Lower lobe of right lung (tissue), 2 donors: ENCODE data around the gene CEP72. TPM values are rescaled to one million over a fixed set of nuclear protein-coding genes. Genes with fewer than 3 reads are reported as not detected.
A peak's percentile ranks its signal among the peaks of the same experiment; 100 is the strongest.

ENCODE experiments used
- ATAC-seq, 2 donors: fragments of 200-7000 bp; cut with Tn5 transposase; one replicate each; pipeline ENCODE4 v1.9.1; 2020 to 2022; ENCODE audit warnings: mild to moderate bottlenecking in 2 of 2, moderate library complexity in 2 of 2
- DNase-seq: peaks from one replicate; pipeline ENCODE4 v3.0.0-alpha.2; 2020
- H3K27ac ChIP-seq: fragments of 200-600 bp; one replicate; pipeline ENCODE4 v1.8.0; 2022
- H3K27me3 ChIP-seq: fragments of 200-600 bp; one replicate; pipeline ENCODE4 v1.8.0; 2022; ENCODE audit warnings: low read depth
- H3K36me3 ChIP-seq: fragments of 200-600 bp; one replicate; pipeline ENCODE4 v1.8.0; 2022; ENCODE audit warnings: mild to moderate bottlenecking
- H3K4me1 ChIP-seq: fragments of 200-600 bp; one replicate; pipeline ENCODE4 v1.8.0; 2022
- H3K4me3 ChIP-seq: fragments of 200-600 bp; one replicate; pipeline ENCODE4 v1.8.0; 2022; ENCODE audit warnings: mild to moderate bottlenecking
- H3K9me3 ChIP-seq: fragments of 200-600 bp; one replicate; pipeline ENCODE4 v1.8.0; 2022
- intact Hi-C: fragments of 100-400 bp; cut with DNase I; formaldehyde crosslinking; loops from one replicate; pipeline ENCODE4 v1.11.0; 2022
- total RNA-seq: library from RNA; stranded (reverse); fragmentation: NEBNext Ultra II Directional; extraction: Animal tissue kit (Norgen Biotek cat#: 25700); gene quantifications from one replicate; pipeline ENCODE4 v1.2.1, GENCODE V29; 2021
- TF ChIP-seq, protein P1 (sequence below): fragments of 200-600 bp; IDR thresholded peaks from one replicate; pipeline ENCODE4 v1.8.0; 2022; ENCODE audit warnings: antibody characterized with exemption, mild to moderate bottlenecking
- donor health status: DM: no; HTN: yes; CAD: no; lungs with severe emphysema.

Gene CEP72
- total RNA-seq, 1 donor from 2014 or later: 10.6 TPM

- H3K27me3 ChIP-seq: no peaks in the 10 kb centered on the region
- H3K4me3 ChIP-seq: no peak overlapping the region
- H3K27ac ChIP-seq: no peak overlapping the region
- no peaks in the 10 kb centered on the region for H3K9me3 ChIP-seq
- H3K4me1 ChIP-seq: no peaks in the 10 kb centered on the region
- DNase-seq (peak; percentile 31), ATAC-seq (no peak)
- TF ChIP-seq, protein P1, sequence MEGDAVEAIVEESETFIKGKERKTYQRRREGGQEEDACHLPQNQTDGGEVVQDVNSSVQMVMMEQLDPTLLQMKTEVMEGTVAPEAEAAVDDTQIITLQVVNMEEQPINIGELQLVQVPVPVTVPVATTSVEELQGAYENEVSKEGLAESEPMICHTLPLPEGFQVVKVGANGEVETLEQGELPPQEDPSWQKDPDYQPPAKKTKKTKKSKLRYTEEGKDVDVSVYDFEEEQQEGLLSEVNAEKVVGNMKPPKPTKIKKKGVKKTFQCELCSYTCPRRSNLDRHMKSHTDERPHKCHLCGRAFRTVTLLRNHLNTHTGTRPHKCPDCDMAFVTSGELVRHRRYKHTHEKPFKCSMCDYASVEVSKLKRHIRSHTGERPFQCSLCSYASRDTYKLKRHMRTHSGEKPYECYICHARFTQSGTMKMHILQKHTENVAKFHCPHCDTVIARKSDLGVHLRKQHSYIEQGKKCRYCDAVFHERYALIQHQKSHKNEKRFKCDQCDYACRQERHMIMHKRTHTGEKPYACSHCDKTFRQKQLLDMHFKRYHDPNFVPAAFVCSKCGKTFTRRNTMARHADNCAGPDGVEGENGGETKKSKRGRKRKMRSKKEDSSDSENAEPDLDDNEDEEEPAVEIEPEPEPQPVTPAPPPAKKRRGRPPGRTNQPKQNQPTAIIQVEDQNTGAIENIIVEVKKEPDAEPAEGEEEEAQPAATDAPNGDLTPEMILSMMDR: no peak
- intact Hi-C loops: no loop called here
- H3K36me3 ChIP-seq: peaks cover 38% of the 10 kb centered on the region
These were observed 8.0 kb downstream of the CEP72 start for GRCh38 chr5:620152-620551.

GRCh38 chr5:620586-621180 is 8.5 kb downstream of the CEP72 start:
- peak; percentile 36 for DNase-seq
- no peak for ATAC-seq
- Histone ChIP-seq H3K9me3 (no peaks in the 10 kb centered on the region), H3K36me3 (peaks cover 38% of the 10 kb centered on the region), H3K4me3 (no peak overlapping the region), H3K4me1 (no peaks in the 10 kb centered on the region), H3K27me3 (no peaks in the 10 kb centered on the region), H3K27ac (no peak overlapping the region)
- intact Hi-C loops: no loop called here
- TF ChIP-seq, protein P1: no peak

DNA sequence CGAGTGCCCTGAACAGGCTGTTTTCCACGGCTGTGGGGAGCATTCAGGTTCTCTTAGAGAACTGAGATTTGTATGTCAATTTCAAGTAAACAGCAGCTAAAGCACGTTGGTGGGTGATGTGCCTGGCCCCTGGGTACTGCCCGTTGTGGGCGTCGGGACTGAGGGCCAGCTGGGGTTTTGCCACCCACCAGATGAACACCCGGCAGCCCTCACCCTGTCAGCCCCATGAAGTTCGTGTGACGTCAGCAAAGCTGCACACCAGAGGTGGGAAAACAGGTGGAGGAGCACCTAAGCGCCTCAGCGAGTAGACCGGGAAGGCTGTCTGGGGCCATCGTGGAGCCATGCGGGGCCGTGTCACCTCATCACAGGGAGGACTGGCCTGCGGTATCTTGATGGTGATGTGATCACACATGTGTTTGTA is 9.2 kb downstream of the CEP72 start:
- intact Hi-C loops: no loop called here
- H3K9me3 ChIP-seq: no peaks in the 10 kb centered on the region
- no peaks in the 10 kb centered on the region for H3K4me1 ChIP-seq
- TF ChIP-seq, protein P1: no peak
- H3K4me3 ChIP-seq: no peak overlapping the region
- ATAC-seq: no peak
- DNase-seq: no peak
- no peak overlapping the region for H3K27ac ChIP-seq
- H3K27me3 ChIP-seq: no peaks in the 10 kb centered on the region
- peaks cover 41% of the 10 kb centered on the region for H3K36me3 ChIP-seq

DNA sequence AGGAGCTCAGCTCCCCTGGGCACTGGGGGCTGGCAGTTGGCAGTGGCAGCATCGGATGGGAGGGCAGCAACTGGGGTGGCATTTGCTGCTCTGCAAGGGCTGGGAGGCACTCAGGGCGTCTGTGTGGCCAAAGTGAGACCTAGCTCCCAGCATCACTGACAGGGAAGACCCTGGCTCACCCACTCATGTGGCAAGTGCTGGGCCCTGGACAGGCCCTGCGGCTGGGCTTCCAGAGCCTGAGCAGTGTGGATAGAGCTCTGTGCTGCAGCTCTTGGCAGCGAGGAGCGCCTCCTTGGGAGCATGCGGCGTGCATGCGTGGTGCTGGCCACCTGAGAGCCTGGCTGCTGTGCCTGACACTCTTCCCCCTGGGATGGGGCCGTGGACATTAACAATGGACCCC is 10.2 kb downstream of the CEP72 start:
- H3K36me3 ChIP-seq: peaks cover 45% of the 10 kb centered on the region
- H3K27ac ChIP-seq: no peak overlapping the region
- no peak overlapping the region for H3K4me3 ChIP-seq
- H3K4me1 ChIP-seq: no peaks in the 10 kb centered on the region
- no peaks in the 10 kb centered on the region for H3K9me3 ChIP-seq
- ATAC-seq: peak in 1 of 2 donors; percentile 21
- H3K27me3 ChIP-seq: no peaks in the 10 kb centered on the region
- DNase-seq: peak; percentile 34
- TF ChIP-seq, protein P1: no peak
- intact Hi-C loops: no loop called here

DNA sequence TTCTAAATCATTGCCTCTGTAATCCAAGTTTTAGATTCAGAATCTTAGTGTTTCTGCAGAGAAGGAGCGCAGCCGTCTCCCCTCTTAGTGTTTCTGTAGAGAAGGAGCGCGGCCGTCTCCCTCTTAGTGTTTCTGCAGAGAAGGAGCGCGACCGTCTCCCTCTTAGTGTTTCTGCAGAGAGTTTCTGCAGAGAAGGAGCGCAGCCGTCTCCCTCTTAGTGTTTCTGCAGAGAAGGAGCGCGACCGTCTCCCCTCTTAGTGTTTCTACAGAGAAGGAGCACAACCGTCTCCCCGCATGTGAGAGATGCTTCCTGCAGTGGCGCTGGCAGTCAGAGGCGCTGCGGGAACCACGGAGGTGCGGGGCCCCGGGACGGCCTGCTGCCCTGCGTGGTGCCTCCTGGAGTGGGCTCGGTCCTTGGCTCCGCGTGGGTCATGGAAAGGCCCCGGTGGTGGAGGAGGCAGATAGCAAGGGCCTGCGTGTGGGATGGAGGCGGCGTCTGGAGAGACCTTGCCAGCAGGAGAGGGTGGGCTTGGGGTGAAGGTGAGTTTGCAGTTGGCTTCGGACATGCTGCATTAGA is 10.9 kb downstream of the CEP72 start:
- no peak overlapping the region for H3K27ac ChIP-seq
- peaks cover 50% of the 10 kb centered on the region for H3K36me3 ChIP-seq
- no peak overlapping the region for H3K4me3 ChIP-seq
- TF ChIP-seq, protein P1: no peak
- H3K9me3 ChIP-seq: no peaks in the 10 kb centered on the region
- H3K27me3 ChIP-seq: no peaks in the 10 kb centered on the region
- DNase-seq (peak; percentile 41), ATAC-seq (no peak)
- no peaks in the 10 kb centered on the region for H3K4me1 ChIP-seq
- intact Hi-C loops: no loop called here
